Measurements from ENCODE around the gene PURA.

DNA sequence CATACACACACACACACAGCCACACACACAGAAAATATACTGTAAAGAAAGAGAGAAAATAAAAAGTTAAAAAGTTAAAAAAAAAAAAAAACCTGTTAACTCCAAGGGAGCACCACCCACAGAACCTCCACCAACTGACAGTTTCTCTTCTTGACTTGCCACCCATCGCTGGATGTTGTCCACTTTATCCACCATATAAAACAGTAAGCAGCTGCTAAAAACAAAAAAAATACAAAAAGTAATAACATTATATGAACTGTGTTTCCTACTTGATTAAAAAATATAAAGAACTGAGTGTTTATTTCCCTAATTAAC, 1.2 kb downstream of the PURA start:
- TF ChIP-seq POLR2A (IDR thresholded peaks at IDR 0.05): no peak
- TF ChIP-seq, protein P1, sequence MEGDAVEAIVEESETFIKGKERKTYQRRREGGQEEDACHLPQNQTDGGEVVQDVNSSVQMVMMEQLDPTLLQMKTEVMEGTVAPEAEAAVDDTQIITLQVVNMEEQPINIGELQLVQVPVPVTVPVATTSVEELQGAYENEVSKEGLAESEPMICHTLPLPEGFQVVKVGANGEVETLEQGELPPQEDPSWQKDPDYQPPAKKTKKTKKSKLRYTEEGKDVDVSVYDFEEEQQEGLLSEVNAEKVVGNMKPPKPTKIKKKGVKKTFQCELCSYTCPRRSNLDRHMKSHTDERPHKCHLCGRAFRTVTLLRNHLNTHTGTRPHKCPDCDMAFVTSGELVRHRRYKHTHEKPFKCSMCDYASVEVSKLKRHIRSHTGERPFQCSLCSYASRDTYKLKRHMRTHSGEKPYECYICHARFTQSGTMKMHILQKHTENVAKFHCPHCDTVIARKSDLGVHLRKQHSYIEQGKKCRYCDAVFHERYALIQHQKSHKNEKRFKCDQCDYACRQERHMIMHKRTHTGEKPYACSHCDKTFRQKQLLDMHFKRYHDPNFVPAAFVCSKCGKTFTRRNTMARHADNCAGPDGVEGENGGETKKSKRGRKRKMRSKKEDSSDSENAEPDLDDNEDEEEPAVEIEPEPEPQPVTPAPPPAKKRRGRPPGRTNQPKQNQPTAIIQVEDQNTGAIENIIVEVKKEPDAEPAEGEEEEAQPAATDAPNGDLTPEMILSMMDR (IDR thresholded peaks at IDR 0.05): no peak

All from stomach (tissue), 4 donors.